Stimulated activated CD8-positive, alpha-beta memory T cell treated with anti-CD3 and anti-CD28 coated beads, Interleukin-15, amount 100 ng/mL, for 4 hours (primary cell): ENCODE results near the gene POLR2F.

Experiments used
- DNase-seq, 2 donors: peaks; one replicate each; pipeline ENCODE4 v3.0.0-alpha.2; 2020; ENCODE audit warnings: low read depth in 2 of 2

The POLR2F gene

DNA sequence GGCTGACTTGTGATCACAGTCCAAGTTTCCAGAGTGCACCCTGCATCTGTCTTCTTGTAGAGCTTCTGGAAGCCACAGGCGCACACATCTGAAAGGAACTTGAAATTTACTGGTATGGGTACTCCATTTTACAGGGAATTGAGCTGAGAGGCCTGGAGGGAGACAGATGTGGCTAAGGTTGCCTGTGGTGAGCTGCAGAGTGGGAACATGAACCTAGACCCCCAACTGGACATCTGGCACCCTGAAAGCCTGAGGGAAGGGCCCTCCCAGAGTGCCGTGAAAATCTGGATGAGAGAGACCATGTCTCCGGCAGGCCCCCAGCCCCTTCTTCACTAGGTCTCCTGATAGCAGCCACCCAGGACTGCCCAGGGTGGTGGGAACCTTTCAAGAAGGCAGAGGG is 53.4 kb downstream of the POLR2F start:
- DNase-seq = no peak

DNA sequence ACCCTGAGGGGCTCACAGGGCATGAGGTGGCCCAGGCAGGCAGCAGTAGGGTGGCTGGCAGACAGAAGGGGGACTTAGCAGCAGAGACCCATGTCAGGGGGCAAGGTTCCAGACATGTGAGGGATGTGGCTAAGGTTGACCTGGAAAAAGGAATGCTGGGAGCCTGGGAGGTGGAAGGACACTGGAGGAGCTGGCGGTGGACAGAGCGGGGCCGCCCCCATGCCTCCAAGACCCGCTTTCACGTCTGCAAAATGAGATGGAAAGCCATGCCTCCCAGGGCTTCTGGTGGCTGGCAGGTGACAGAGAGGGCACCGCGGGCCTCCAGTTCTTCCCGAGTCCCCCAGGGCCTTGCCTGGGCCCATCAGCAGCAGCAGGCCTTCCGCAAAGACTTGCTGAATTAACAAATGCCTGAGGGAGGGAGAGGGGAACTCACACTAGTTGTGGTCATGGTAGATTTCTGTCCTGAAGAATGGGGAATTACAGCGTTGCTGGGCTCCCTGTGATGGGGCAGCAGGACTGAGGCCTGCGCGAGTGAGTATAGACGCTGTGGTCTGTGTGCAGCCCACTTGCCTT is 53.9 kb downstream of the POLR2F start:
- DNase-seq = no peak

DNA sequence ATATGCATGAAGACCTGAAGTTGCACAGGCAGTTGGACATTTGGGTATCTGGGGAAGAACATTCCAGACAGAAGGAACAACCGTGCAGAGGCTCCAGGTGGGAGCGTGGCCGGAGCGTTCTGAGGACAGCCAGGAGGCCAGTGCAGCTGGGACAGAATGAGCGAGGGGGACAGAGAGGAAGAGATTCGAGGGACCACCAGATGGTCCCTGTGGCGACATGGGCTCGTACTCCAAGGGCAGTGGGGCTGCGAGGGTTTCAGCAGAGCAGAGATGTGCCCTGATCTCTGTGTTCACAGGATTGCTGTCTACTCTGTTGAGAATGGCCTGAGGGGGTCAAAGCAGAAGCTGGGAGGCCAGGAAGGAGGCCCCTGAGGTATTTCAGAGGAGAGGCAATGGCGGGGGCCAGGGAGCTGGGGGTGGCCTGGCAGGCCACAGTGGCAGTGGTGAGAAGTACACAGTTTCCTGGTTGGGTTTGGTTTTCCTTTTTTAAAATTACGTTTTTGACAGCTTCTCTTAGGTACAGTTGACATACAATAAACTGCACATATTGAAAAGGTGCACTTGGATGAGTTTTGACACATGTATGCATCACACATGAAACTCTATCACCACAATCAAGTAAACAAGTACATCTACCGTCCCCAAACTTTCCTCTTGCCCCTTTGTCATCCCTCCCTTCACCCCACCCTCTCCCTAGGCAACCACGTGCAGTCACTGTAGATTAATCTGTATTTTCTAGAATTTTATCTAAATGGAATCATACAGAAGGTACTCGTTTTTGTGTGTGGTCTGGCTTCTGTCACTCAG is 55.7 kb downstream of the POLR2F start:
- DNase-seq = no peak

DNA sequence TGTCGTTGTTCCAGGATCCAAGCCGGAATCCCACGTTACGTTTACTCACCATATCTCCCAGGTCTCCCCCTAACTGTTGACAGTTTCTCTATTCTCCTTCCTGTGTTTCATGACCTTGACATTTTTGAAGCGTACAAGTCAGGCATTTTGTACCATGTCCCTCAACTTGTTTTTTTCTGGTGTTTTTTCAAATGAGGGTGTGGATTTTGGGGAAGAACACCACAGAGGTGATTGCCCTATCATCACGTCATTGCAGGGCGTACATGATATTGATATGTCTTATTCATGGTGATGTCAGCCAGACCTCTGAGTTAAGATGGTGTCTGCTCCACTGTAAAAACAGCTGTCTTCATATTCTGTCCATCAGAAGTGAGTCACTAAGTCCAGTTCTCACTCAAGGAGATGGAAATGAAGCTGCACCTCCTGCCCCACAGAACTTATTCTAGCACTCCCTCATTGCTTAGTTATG is 59.1 kb downstream of the POLR2F start:
- DNase-seq = no peak

DNA sequence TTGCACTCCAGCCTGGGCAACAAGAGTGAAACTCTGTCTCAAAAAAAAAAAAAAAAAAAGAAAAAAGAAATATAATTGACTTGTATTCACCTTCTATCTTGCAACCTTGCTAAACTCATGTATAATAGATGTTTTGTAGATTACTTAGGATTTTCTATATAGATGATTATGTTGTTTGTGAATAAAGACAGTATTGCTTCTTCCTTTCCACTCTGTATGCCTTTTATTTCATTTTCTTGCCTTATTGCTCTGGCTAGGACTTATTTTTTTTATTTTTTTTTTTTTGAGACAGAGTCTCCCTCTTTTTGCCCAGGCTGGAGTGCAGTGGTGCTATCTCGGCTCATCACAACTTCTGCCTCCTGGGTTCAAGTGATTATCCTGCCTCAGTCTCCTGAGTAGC is 60.6 kb downstream of the POLR2F start:
- no peak for DNase-seq

DNA sequence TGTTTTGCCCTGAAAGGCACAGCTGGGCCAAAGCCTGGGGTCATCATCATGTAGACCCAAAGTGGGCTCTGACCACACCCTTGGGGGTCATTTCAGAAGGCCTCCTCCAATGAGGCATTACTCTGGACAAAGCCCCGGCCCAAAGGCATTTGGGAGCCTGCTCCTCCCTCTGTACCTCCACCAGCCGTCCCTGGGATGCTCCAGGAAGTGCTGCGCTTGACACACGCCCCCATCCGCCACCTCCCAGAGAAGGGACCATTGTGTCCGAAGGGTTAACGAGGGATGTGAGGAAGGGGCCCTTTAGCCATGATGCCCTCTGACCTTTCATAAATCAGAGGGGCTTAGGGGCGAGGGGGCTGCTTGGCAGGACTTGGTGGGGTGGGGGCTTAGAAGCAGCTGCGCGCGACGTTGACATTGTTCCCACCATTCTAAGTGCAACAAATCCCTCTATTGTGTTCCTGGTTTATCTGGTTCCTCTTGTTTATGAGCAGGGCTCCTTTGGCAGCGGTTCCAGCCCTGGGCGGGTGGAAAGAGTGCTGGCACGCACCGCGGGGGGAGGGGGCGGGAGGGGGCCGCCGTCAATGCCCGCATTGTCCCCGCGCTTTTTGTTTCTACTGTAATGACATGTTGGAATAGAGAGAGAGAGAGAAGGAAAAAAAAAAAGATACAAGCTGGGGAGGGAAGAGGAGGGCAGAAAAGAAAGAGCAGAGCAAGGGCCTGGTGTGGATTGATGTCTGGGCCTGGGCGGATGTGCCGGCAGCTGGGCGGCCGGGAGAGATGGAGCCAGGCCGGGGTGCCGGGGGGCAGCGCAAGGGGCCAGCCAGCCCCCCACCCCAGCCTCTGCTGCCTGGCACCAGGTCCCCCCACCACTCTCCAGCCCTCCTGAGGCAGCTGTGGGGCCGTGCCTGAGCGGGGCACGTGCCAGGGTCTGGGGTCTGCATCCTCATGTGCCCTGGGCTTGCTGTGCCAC is 63.0 kb downstream of the POLR2F start:
- no peak for DNase-seq

DNA sequence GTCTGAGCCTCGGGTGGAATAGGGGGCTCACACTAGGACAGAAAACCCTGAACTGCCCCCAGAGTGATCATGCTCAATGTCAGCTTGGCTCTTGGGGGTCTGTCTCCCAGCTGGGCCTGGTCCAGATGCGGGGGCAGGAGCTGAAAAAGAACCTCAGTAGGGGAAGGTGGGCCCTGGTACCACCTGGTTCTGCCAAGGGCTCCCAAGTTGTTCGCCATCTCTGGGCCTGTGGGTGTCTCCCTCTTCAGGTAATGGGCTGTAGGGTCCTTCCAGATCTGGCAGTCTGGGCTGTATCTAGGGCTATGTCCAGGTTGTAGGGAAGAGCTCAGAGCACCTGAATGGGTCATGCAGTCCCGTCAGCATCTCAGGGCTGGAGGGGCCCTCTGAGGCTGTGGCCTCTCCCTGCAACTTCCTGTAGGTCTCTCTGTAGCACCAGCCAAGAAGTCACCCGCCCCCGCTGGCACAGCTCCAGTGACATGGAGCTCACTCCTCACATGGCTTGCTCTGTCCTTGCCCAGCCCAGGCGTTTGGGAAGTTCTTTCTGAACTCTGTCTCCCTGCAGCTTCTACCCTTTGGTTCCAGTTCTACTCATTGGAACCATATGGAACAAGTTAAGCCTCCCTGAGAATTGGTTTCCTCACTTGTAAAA is 63.9 kb downstream of the POLR2F start:
- DNase-seq = no peak

DNA sequence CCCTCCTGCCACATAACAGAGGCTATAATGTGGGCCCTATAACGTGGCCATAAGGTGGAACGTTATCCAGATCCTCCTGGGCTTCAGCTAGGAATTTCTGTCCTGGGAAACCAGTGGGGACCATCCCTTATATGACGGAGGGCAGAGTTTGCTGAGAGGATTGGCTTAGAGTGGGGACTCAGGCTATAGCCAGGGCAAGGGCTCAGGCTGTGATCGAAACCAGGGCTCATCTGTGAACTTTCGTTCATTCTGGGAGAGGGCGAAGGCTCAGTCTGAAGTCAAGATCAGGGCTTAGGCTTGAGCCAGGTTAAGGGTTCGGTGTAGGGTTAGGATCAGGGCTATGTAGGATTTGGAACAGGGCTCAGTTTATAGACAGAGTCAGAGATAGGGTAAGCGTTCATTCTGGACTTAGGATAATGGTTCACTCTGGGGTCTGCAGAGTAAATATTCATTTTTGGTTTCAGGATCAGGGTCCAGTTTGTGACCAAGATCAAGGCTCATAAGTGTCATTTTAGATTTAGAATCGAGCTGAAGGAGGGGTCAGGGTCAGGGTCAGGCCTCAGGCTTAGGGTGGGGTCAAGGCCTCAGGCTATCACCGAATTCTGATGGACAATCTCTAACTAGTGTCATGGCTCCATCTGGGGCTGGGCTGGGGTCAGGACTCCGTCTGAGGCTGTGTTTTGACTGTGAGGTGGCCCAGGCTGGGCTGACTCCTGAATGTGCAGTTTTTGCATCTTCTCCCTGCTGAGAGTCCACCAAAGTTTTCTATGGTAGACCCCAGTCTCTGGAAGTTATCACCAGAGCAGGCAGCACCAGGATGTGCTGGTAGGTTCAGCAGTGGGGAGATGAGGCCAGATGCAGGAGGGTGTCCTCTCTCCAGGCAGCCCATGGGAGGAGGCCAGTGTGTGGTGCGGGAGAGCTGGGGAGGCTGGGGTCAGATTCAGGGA is 64.7 kb downstream of the POLR2F start:
- DNase-seq = no peak
